Neuronal stem cell (in vitro differentiated cells): ENCODE measurements around the gene GPR179.
"Not testable (repeated sequence)": the region's sequence is repeated elsewhere in the genome, so short reads cannot be mapped to it uniquely, and the experiment has no call there.

ENCODE experiments used
- DNase-seq: peaks from one replicate; pipeline ENCODE4 v3.0.0-alpha.2; 2013; ENCODE audit warnings: low spot score
- H2AFZ ChIP-seq: one replicate; pipeline ENCODE4 v1.6.1; 2013; ENCODE audit warnings: mild to moderate bottlenecking, low read length, inconsistent platforms
- H2AK5ac ChIP-seq: 2 replicates; pipeline ENCODE4 v1.6.1; 2013; ENCODE audit warnings: low read depth, mild to moderate bottlenecking, inconsistent platforms, low read length, moderate library complexity, mixed read lengths
- H2BK120ac ChIP-seq: 2 replicates; pipeline ENCODE4 v1.6.1; 2013; ENCODE audit warnings: low read depth, mild to moderate bottlenecking, inconsistent platforms, low read length, moderate library complexity, mixed read lengths
- H2BK12ac ChIP-seq: one replicate; pipeline ENCODE4 v1.6.1; 2013; ENCODE audit warnings: low read length, inconsistent platforms
- H2BK15ac ChIP-seq: 2 replicates; pipeline ENCODE4 v1.6.1; 2013; ENCODE audit warnings: mild to moderate bottlenecking, low read length, inconsistent platforms, mixed read lengths
- H2BK5ac ChIP-seq: one replicate; pipeline ENCODE4 v1.6.1; 2013; ENCODE audit warnings: inconsistent platforms, mild to moderate bottlenecking, low read length, moderate library complexity
- H3K14ac ChIP-seq: one replicate; pipeline ENCODE4 v1.6.1; 2013; ENCODE audit warnings: low read length, inconsistent platforms
- H3K18ac ChIP-seq: 2 replicates; pipeline ENCODE4 v1.6.1; 2013; ENCODE audit warnings: low read length, inconsistent platforms
- H3K23ac ChIP-seq: 2 replicates; pipeline ENCODE4 v1.6.1; 2013; ENCODE audit warnings: low read depth, mild to moderate bottlenecking, mixed read lengths, low read length, inconsistent platforms; ENCODE audit not compliant: poor library complexity
- H3K27ac ChIP-seq: replicated peaks from 3 replicates; pipeline ENCODE4 v1.5.1; 2013; ENCODE audit warnings: low read length, inconsistent platforms
- H3K27me3 ChIP-seq, 3 experiments: 2 replicates each; pipeline ENCODE4 v1.6.1; 2013; ENCODE audit warnings: low read length in 3 of 3, mild to moderate bottlenecking in 2 of 3, inconsistent platforms in 1 of 3, low read depth in 1 of 3, mixed read lengths in 1 of 3, moderate library complexity in 1 of 3; ENCODE audit not compliant: control insufficient read depth in 3 of 3, insufficient read depth in 3 of 3
- H3K36me3 ChIP-seq, 2 donors: replicated peaks in 1 of 2; 2 replicates each; pipeline ENCODE4 v1.6.1; 2013; ENCODE audit warnings: low read length in 2 of 2; ENCODE audit not compliant: control insufficient read depth in 2 of 2, insufficient read depth in 2 of 2
- H3K4ac ChIP-seq: 2 replicates; pipeline ENCODE4 v1.6.1; 2013; ENCODE audit warnings: inconsistent platforms, mild to moderate bottlenecking, low read length, moderate library complexity
- H3K4me1 ChIP-seq, 2 donors: 1 replicate in 1 of 2; 2 replicates in 1 of 2; pipeline ENCODE4 v1.6.1; 2013; ENCODE audit warnings: low read length in 2 of 2, low read depth in 1 of 2; ENCODE audit not compliant: control insufficient read depth in 2 of 2, insufficient read depth in 1 of 2
- H3K4me2 ChIP-seq: one replicate; pipeline ENCODE4 v1.6.1; 2013; ENCODE audit warnings: mild to moderate bottlenecking, low read length, inconsistent platforms; ENCODE audit not compliant: insufficient read depth, poor library complexity, severe bottlenecking
- H3K4me3 ChIP-seq, 2 donors: 2 replicates each; pipeline ENCODE4 v1.5.1; 2013; ENCODE audit warnings: low read length in 2 of 2, mild to moderate bottlenecking in 2 of 2, inconsistent platforms in 1 of 2, moderate library complexity in 1 of 2
- H3K79me1 ChIP-seq: one replicate; pipeline ENCODE4 v1.6.1; 2013; ENCODE audit warnings: low read depth, mild to moderate bottlenecking, inconsistent platforms, low read length, moderate library complexity
- H3K9ac ChIP-seq: one replicate; pipeline ENCODE4 v1.6.1; 2013; ENCODE audit warnings: mild to moderate bottlenecking, low read depth, low read length, inconsistent platforms; ENCODE audit not compliant: poor library complexity
- H3K9me3 ChIP-seq, 2 donors: replicated peaks in 1 of 2; 2 replicates each; pipeline versions ENCODE3 to v1.6.1; 2013; ENCODE audit warnings: low read length in 2 of 2, mild to moderate bottlenecking in 2 of 2, inconsistent platforms in 1 of 2, low read depth in 1 of 2, mixed read lengths in 1 of 2, moderate library complexity in 1 of 2; ENCODE audit not compliant: control insufficient read depth in 2 of 2, insufficient read depth in 1 of 2
- H4K8ac ChIP-seq: one replicate; pipeline ENCODE4 v1.6.1; 2013; ENCODE audit warnings: low read depth, mild to moderate bottlenecking, inconsistent platforms, low read length, moderate library complexity
- H4K91ac ChIP-seq: one replicate; pipeline ENCODE4 v1.6.1; 2013; ENCODE audit warnings: low read length, low read depth, mild to moderate bottlenecking, inconsistent platforms; ENCODE audit not compliant: poor library complexity
- WGBS, 2 donors: extraction: QIAGEN DNeasy Blood & Tissue Kit; methylation state at CpG; one replicate each; pipeline ENCODE4 v1.1.7; 2013; ENCODE audit warnings: missing lambda C conversion rate in 2 of 2, mixed read lengths in 1 of 2; ENCODE audit not compliant: insufficient read length in 2 of 2, insufficient replicate concordance in 1 of 2; ENCODE audit errors: extremely low coverage in 2 of 2; 5-methylcytosine and 5-hydroxymethylcytosine counted together

GPR179 gene

DNA sequence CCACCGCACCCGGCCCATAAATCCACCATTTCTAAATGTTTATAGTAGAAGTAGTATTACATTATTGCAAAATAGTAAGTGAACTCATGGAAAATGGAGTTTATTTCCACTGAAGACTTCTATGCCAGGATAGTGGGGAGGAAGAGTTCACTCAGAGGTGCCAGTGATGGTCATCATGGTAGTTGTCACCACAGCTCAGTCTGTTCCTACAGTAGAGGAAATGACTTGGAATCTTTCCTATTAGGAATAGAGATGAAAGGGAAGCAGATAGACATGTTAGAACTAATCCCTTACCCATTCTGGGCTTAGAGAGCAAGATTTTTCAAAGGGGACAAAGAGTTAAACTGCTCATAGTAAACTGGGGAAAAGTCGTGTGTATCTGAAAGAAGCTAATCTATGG is 26.7 kb downstream of the GPR179 start:
- Histone ChIP-seq H3K9ac (no peak overlapping the region), H3K4me3 (no peak overlapping the region), H3K4ac (no peak overlapping the region), H2AK5ac (no peak overlapping the region), H3K79me1 (no peaks in the 10 kb centered on the region), H3K9me3 (peaks cover 0 to 3% of the 10 kb centered on the region in 2 donors), H3K4me2 (no peak overlapping the region), H4K8ac (no peak overlapping the region), H2BK5ac (no peak overlapping the region), H2AFZ (no peak overlapping the region), H3K36me3 (peaks cover 10 to 60% of the 10 kb centered on the region in 2 donors), H2BK120ac (no peak overlapping the region), H3K4me1 (no peaks in the 10 kb centered on the region), H3K27me3 (no peaks in the 10 kb centered on the region), H3K14ac (no peak overlapping the region), H3K23ac (no peak overlapping the region), H2BK15ac (no peak overlapping the region), H4K91ac (no peak overlapping the region), H2BK12ac (no peak overlapping the region), H3K18ac (no peak overlapping the region), H3K27ac (no peak overlapping the region)
- DNase-seq = no peak
- no CpG with 5 or more reads among the region's 3 CpGs for WGBS, 2 donors

GRCh38 chr17:38315497-38315896 is 28.3 kb downstream of the GPR179 start:
- H4K8ac ChIP-seq = no peak overlapping the region
- WGBS, 2 donors = no CpG with 5 or more reads among the region's 3 CpGs

DNA sequence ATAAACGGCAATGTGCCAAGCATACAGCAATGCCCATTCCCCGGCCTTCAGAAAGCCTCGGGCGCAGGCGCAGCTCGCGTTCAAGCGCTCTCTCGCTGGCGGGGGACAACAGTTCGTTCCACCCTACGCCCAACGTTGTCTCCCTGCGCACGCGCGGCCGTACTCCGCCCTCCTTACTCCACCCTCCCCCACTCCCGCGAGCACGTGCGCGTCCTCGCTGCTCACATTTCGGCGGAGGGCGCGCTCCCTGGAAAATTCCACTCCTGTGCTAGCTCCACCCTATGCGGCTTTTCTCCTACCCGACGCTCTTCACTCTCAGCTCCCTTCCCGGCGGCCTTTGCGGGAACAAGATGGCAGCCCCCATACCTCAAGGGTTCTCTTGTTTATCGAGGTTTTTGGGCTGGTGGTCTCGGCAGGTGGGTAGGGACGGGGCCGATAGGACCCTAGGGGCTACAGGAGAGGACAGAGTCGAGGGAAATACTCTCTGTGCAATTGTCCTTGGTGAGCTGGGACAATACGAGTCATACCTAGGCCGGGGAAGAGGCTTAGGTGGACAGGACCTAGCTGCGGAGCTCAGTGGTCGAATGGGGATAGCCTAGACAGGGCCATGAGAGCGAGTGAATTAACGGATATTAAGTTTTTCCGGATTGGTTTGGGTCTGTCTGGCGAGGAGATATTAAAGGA is 46.8 kb downstream of the GPR179 start, which contains the start of gene MRPL45:
Gene MRPL45 (plus strand): TSS at position 335 of the 684 bp plus-strand sequence. CDS start 16 bp downstream, at position 351.
- not testable (repeated sequence) for H3K23ac ChIP-seq, H3K9me3 ChIP-seq, H3K79me1 ChIP-seq, H2BK120ac ChIP-seq, H3K4me1 ChIP-seq, H3K27ac ChIP-seq, H4K91ac ChIP-seq, H2AK5ac ChIP-seq, H3K18ac ChIP-seq, H3K4ac ChIP-seq, H3K36me3 ChIP-seq, H2BK5ac ChIP-seq, H3K4me2 ChIP-seq, H3K14ac ChIP-seq, H3K27me3 ChIP-seq, H4K8ac ChIP-seq, H2BK12ac ChIP-seq, H2BK15ac ChIP-seq
- DNase-seq = peak; percentile 91
- H3K9ac ChIP-seq = peak within 1 kb of the TSS; percentile 70
- H3K4me3 ChIP-seq = peak within 1 kb of the TSS; percentile 72 to 86
- peak within 1 kb of the TSS; percentile 85 for H2AFZ ChIP-seq
- no CpG with 5 or more reads among the region's 48 CpGs for WGBS, 2 donors

More at GRCh38 chr17:38315497-38315896, 28.3 kb downstream of the GPR179 start:
- H3K36me3 ChIP-seq = peaks cover 8 to 55% of the 10 kb centered on the region in 2 donors
- H2BK15ac ChIP-seq = no peak overlapping the region
- no peaks in the 10 kb centered on the region for H3K27me3 ChIP-seq
- no peak for DNase-seq
- no peaks in the 10 kb centered on the region for H3K79me1 ChIP-seq
- H2BK12ac ChIP-seq = no peak overlapping the region
- H4K91ac ChIP-seq = no peak overlapping the region
- H3K14ac ChIP-seq = no peak overlapping the region
- H3K23ac ChIP-seq = no peak overlapping the region
- no peak overlapping the region for H3K4me2 ChIP-seq
- no peak overlapping the region for H3K18ac ChIP-seq
- no peak overlapping the region for H2BK5ac ChIP-seq
- no peak overlapping the region for H3K4ac ChIP-seq
- H3K9ac ChIP-seq = no peak overlapping the region
- H3K27ac ChIP-seq = no peak overlapping the region
- H3K9me3 ChIP-seq = peaks cover 0 to 3% of the 10 kb centered on the region in 2 donors
- no peak overlapping the region for H3K4me3 ChIP-seq
- H2AK5ac ChIP-seq = no peak overlapping the region
- no peak overlapping the region for H2AFZ ChIP-seq
- no peak overlapping the region for H2BK120ac ChIP-seq
- no peaks in the 10 kb centered on the region for H3K4me1 ChIP-seq

DNA sequence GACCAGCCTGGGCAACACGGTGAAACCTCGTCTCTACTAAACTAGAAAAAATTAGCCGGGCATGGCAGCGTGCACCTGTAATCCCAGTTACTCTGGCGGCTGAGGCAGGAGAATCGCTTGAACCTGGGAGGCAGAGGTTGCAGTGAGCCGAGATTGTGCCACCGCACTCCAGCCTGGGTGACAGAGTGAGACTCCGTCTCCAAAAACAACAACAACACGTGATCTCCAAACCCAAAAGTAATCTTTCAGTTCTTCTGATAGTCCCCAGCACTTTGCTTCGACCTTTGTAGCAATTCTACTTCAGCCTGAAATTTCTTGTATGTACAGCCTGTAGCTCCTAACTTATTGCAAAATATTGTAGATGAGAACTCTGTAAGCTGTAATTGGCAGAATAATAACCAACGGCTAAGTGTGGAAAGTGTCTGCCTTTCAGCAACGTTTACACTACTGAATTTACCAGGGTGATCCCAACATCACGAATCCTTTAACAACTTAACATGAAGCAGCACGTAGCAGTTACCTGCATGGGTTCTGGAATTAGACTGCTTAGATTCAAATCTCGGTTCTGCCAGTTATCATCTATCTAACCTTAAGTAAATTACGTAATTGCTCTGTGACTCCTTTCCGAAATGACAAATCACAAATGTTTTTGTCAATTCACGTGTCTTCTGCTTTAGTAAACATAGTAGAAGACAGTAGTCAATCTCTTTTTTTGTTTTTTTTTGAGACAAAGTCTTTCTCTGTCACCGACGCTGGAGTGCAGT is 48.0 kb downstream of the GPR179 start:
- not testable (repeated sequence) for H3K9ac ChIP-seq, H3K9me3 ChIP-seq, H3K79me1 ChIP-seq, H3K4me1 ChIP-seq, H3K23ac ChIP-seq, H4K8ac ChIP-seq, H3K36me3 ChIP-seq, DNase-seq, H2BK15ac ChIP-seq, H3K4me3 ChIP-seq, H4K91ac ChIP-seq, H2BK5ac ChIP-seq, H3K27ac ChIP-seq, H3K14ac ChIP-seq, H3K4ac ChIP-seq, H3K27me3 ChIP-seq, H2AK5ac ChIP-seq, H3K4me2 ChIP-seq, H2BK12ac ChIP-seq, H3K18ac ChIP-seq, H2BK120ac ChIP-seq
- no CpG with 5 or more reads among the region's 21 CpGs for WGBS, 2 donors
- peak overlapping the region; percentile 19 for H2AFZ ChIP-seq
